ENCODE results near the gene VIPR2. TPM values are rescaled to one million over a fixed set of nuclear protein-coding genes. Genes with fewer than 3 reads are reported as not detected.

VIPR2 gene
- total RNA-seq, 1 donor from 2014 or later = not detected

DNA sequence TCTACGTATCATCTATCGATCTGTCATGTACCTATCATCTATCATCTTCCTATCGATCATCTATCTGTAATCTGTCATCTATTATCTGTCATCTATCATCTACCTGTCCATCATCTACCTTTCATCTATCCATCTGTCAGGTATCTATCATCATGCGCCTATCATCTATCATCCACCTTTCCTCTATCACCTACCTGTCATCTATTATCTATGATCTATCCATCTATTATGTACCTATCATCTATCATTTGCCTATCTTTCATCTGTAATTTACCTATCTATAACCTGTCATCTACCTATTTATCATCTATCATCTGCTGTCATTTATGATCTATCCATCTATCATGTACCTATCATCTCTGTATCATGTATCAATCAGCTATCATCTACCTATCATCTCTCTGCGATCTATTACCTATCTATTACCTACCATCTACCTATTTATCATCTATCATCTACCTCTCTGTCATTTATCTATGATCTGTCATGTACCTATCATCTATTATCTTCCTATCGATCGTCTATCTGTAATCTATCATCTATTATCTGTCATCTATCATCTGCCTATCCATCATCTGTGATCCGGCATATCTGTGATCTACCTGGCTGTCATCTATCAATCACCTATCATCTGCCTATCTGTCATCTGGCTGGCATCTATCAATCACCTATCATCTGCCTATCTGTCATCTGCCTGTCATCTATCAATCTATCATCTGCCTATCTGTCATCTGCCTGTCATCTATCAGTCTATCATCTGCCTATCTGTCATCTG, 1.6 kb upstream of the VIPR2 start:
- DNase-seq (ENCODE audit: low read depth) = no peak
- H3K4me3 ChIP-seq (ENCODE audit: low read depth, low read length) = no peak overlapping the region
- TF ChIP-seq, protein P1, sequence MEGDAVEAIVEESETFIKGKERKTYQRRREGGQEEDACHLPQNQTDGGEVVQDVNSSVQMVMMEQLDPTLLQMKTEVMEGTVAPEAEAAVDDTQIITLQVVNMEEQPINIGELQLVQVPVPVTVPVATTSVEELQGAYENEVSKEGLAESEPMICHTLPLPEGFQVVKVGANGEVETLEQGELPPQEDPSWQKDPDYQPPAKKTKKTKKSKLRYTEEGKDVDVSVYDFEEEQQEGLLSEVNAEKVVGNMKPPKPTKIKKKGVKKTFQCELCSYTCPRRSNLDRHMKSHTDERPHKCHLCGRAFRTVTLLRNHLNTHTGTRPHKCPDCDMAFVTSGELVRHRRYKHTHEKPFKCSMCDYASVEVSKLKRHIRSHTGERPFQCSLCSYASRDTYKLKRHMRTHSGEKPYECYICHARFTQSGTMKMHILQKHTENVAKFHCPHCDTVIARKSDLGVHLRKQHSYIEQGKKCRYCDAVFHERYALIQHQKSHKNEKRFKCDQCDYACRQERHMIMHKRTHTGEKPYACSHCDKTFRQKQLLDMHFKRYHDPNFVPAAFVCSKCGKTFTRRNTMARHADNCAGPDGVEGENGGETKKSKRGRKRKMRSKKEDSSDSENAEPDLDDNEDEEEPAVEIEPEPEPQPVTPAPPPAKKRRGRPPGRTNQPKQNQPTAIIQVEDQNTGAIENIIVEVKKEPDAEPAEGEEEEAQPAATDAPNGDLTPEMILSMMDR (conservative IDR thresholded peaks at IDR 0.05; ENCODE audit: low read depth, low read length) = no peak

DNA sequence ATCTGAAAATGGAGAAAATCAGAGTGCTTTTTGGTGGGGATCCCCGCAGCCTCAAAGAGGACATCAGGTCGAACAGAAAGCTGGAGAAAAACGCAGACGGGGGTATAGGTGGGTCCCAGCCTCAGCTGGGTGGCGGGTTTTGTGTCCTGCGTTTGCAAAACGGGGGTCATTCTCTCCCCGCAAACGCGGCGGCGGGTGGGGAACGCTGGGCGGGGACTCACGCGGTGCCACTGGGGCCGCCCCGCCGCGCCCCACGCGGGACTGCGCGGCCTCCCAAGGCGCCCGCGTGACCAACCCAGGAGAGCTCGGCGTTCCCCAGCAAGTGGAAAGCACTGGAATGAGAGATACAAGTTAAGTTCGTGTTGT, 806 bp upstream of the VIPR2 start:
- no peak for DNase-seq (ENCODE audit: low read depth)
- H3K4me3 ChIP-seq (ENCODE audit: low read depth, low read length) = no peak overlapping the region
- TF ChIP-seq, protein P1 (conservative IDR thresholded peaks at IDR 0.05; ENCODE audit: low read depth, low read length) = no peak

DNA sequence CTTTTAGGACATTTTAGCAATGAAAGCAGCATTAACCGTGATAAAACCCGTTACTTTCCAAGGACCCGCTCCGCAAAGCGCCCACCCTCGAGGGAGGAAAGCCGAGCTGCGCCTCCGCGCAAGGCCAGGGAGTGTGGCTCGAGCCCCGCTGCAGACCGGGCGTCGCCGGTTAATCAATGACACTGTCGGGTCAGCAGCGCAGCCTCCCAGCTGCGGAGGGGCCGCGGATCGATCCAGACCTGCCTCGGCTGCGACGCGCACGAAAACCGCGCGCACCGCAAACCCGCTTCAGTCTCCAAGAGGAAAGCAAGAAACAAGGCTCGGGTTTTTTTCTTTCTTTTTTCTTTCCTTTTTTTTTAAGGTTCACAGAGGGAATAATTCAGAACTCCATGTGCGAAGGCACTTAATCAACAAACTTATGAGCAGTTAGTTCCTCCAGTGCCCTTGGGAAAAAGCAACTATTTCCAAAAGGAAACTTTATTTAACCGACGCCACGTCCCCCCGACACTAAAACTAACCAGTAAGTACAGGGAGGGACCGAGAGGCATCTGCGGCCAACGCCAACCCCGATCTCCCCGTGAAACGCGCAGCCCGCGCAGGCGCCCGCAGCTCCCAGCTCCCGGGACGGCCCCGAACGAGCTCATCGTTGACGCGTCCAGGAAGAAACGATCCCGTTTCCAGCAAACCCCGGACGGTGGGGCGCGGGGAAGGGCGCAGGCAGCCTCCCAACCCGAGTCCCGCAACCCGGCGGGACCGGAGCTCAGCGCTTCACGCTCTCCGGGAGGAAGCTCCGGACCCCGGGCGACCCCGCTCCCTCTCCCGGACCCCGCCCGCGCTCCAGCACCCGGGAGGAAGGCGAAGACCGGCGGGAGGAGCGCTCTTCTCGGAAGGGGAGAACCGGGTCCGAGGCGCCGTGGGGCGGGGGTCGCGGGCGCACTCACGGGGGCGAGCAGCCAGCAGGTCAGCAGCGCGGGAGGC, 598 bp downstream of the VIPR2 start:
- no peak overlapping the region for H3K4me3 ChIP-seq (ENCODE audit: low read depth, low read length)
- TF ChIP-seq, protein P1 (conservative IDR thresholded peaks at IDR 0.05; ENCODE audit: low read depth, low read length) = no peak
- no peak for DNase-seq (ENCODE audit: low read depth)

DNA sequence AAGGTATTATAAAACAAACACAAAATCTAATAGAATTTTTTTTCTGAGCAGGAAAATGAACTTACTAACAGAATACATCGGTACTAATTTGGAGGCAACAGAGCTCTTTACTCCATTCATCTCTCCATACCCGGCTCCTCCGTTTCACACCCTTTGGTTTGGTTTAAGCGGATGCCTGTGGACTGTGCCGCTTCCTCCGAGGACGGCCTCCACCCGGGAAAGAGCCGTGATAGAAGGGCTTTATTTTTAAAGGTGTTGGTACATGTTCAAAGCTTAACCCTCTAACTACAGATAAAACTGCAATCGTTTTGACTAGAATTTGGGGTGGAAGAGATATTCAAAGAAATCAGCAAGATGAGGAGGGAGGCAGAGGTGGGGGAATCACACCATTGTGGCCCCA, 1.9 kb downstream of the VIPR2 start:
- no peak overlapping the region for H3K4me3 ChIP-seq (ENCODE audit: low read depth, low read length)
- no peak for DNase-seq (ENCODE audit: low read depth)
- TF ChIP-seq, protein P1 (conservative IDR thresholded peaks at IDR 0.05; ENCODE audit: low read depth, low read length) = no peak

DNA sequence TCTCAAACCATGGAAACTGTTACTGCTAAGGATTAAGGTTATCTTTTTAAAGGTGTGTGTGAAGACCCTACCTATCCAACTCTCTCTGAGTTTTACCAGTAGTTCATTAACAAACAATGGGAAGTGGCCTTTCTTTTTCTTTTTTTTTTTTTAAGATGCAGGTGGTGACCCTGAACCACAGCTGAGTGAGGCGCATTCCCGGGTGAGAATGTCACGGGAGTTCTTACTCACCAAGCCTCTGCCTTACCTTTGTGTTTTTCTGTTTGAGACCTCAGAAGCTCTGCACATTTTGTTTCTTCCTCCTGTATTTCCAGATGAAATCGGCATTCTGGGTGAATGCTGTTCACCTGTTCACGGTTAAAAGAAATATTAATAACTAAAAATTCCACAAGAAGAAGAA, 2.5 kb downstream of the VIPR2 start:
- H3K4me3 ChIP-seq (ENCODE audit: low read depth, low read length) = no peak overlapping the region
- TF ChIP-seq, protein P1 (conservative IDR thresholded peaks at IDR 0.05; ENCODE audit: low read depth, low read length) = no peak
- DNase-seq (ENCODE audit: low read depth) = no peak

- no peak overlapping the region for H3K4me3 ChIP-seq (ENCODE audit: low read depth, low read length)
- TF ChIP-seq, protein P1 (conservative IDR thresholded peaks at IDR 0.05; ENCODE audit: low read depth, low read length) = no peak
- no peak for DNase-seq (ENCODE audit: low read depth)
Observed at GRCh38 chr7:159141660-159142059, 3.0 kb downstream of the VIPR2 start.

All from epithelial cell of proximal tubule (primary cell).